Fibroblast of skin of back (primary cell): ENCODE results near the gene ANKRD16.
"Not testable (repeated sequence)": the region's sequence is repeated elsewhere in the genome, so short reads cannot be mapped to it uniquely, and the experiment has no call there.

Source experiments
- DNase-seq: peaks from one replicate; pipeline ENCODE4 v3.0.0-alpha.2; 2013

ANKRD16 gene

DNA sequence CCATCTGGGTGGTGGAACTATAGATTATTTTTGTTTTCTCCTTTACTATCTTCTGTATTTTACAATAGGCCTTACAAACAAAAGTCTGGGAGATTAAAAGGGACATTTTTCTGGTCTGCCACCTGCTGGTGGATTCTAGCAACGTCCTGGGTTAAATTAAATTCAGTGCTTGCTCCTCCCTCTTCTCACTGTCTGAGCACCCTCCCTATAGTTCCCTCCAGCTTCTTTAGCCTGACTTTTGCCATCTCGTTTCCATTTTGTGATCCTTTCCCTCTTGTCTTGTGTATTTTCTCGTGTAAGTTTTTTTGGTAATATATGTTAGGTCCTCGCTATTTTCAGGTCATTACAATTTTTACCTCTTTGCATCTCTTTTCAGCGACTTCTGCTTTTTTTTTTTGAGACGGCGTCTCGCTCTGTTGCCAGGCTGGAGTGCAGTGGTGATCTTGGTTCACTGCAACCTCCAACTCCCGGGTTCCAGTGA, 16.1 kb downstream of the ANKRD16 start:
- DNase-seq: peak; percentile 74

DNA sequence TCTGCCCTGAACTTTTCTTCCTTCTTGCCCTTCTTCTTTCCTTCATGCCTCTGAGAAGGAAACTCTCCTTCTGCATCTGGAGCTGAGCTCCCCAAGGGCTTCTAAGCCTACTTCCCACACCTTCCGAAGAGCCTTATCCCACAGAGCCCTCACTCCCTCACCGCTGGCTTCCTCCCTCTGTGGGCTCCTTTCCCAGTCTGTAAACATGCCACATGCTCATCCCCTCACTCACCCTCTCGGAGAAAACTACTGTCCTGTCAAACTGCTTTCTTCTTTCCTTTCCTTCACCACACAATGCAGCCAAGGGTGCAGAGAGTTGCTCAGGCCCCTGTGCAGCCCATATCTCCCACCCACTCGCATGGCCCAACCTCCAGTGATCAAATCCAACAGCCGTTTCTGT, 18.1 kb downstream of the ANKRD16 start:
- DNase-seq: no peak

DNA sequence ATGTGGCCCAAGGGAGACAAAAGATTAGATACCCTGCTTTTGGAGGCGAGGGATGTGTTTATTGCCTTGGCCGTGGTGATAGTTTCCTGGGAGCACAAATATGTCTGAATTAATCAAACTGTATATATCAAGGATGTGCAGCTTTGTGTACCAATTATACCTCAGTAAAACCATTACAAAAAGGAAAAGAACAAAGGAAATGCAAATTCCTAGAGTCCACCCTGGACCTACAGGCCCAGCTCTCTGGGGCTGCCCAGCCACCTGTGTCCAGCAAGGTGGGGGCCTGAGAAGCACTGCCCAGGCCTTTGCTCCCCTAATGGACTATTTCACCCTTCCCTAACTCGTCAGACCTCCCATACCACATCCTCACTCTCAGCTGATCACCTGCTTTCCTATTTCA, 20.5 kb downstream of the ANKRD16 start:
- no peak for DNase-seq

DNA sequence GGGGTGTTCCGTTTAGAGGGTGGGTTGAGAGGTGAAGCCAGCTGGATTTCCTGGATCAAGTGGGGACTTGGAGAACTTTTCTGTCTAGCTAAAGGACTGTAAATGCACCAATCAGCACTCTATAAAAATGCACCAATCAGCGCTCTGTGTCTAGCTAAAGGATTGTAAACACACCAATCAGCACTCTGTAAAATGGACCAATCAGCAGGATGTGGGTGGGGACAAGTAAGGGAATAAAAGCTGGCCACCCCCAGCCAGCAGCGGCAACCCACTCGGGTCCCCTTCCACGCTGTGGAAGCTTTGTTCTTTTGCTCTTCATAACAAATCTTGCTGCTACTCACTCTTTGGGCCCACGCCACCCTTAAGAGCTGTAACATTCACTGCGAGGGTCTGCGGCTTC, 21.3 kb downstream of the ANKRD16 start:
- DNase-seq: not testable (repeated sequence)

DNA sequence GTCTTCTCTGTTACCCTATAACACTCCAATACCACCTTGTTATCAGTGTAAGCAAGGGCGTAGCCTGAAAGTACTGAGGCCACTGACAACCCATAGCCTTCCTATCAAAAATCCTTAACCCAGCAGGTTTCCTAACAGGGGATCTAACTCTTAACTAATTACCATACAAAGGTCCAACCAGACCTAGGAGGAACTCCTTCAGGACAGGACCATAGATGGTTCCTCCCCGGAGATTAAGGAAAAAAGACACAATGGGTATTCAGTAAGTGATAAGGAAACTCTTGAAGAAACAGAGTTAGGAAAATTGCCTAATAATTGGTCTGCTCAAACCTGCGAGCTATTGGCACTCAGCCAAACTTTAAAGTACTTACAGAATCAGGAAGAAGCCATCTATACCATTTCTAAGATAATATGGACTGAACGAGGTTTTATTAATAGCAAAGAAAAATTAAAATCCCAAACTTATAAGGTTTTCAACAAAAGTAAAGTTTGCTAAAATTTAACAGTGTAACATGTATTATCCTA, 22.5 kb downstream of the ANKRD16 start:
- not testable (repeated sequence) for DNase-seq

DNA sequence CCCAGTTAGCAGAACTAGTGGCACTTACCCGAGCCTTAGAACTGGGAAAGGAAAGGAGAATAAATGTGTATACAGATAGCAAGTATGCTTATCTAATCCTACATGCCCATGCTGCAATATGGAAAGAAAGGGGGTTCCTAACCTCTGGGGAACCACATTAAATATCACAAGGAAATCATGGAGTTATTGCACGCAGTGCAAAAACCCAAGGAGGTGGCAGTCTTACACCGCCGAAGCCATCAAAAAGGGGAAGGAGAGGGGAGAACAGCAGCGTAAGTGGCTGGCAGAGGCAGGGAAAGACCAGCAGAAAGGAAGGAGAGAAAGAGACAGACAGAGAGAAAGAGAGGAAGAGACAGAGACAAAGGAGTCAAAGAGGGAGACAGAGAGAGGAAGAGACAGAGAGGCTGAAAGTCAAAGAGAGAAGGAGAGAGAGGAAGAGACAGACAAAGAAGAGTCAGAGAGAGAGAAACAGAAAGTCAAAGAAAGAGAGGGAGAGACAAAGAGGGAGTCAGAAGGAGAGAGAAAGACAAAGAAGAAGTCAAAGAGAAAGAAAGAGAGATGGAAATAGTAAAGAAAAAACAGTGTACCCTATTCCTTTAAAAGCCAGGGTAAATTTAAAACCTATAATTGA, 23.1 kb downstream of the ANKRD16 start:
- DNase-seq: not testable (repeated sequence)

DNA sequence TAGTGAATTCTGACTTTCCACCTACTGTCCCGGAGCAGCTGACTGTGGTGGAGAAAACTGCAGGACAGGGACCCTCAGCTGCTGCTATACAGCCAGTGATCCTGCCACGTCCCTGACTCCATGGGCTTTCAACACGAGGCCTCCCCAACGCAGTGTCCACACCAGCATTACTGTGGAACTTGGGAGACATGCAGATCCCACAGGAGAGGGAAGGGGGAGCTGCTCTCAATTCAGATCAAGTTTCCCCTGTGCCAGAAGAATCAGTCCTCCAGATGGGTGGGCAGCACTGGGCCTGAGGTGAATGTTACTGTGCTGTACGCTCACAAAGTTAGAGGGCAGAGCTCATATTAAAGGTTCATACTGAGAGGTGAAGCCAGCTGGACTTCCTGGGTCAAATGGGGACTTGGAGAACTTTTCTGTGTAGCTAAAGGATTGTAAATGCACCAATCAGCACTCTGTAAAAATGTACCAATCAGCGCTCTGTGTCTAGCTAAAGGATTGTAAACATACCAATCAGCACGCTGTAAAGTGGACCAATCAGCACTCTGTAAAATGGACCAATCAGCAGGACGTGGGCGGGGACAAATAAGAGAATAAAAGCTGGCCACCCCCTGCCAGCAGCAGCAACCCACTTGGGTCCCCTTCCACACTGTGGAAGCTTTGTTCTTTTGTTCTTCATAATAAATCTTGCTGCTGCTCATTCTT, 26.6 kb downstream of the ANKRD16 start:
- not testable (repeated sequence) for DNase-seq

DNA sequence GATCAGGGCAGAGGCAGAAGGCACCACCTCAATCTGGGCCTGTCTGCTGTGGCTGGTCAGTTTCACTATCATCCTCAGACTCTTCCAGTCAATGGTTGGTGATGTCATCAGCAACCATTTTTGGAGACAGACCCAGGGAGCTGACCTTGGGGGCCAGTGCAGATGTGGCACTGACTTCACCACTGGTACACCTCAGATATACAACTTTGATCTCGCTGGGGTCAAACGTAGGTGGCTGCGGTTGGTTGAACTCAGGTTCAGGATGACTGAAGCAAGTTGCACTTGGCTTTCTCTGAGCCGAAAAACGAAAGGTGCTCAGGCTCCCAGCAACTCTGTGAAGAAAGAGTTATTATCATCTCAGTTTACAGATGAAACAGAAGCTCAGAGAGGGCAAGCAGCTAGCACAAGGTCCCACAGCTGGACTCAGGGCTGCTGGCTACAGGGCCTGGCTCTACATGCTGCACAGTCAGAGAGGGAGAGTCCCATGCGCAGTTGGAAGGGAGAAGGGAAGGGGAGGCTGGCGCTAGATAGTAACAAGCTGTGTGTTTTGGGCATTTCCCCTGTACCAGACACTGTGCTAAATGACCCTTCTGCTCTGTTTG, 27.2 kb downstream of the ANKRD16 start:
- DNase-seq: no peak

DNA sequence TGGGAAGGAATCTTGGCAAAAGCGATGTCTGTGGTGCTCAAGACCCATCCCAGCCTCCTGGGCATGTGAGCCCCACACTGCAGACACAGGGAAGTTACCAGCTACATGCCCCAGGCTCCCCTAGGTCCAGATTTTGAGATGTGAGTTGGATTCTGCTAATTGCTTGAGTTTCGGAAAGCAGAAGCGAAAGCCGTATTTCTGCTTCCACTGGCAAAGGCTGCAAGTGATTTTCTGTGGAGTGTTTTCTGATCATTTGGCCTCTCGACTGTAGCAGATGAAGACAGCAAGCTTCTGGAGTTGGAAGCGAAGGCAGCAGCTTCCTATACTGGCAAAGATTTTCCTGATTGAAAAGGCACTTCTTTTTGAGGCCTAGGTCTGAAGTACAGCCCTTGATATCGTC, 29.6 kb downstream of the ANKRD16 start:
- DNase-seq: no peak

DNA sequence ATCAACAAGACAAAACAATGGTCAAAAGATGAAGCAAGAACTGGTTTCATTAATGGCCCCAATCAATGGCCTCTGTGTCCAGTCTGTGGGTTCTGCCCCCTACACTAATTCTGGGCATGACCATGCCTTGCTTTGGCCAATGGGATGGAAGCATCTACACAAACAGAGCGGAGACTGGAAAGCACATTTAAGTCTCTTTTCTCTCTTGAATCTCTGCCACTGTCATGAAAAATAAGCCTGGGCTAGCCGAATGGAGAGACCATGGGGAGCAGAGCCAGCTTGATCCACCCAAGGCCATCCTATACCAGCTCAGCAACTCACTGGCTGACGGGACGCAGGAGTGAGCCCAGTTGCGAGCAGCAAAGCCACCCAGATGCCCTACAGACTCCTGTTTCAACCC, 30.9 kb downstream of the ANKRD16 start:
- no peak for DNase-seq

DNA sequence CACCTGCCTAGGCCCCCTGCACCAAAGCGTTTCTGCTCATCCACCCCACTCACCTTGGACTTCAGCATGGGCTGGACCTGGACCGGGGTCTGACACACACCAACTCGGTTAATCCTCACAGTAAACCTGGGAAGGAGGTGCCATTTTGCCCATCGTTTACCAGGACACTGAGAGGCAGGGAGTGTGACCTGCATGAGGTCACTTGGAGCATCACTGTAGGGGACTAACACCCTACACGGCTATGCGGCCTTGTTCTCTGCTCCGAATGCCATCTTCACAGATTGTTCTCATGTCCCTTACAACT, 33.0 kb downstream of the ANKRD16 start:
- DNase-seq: no peak

DNA sequence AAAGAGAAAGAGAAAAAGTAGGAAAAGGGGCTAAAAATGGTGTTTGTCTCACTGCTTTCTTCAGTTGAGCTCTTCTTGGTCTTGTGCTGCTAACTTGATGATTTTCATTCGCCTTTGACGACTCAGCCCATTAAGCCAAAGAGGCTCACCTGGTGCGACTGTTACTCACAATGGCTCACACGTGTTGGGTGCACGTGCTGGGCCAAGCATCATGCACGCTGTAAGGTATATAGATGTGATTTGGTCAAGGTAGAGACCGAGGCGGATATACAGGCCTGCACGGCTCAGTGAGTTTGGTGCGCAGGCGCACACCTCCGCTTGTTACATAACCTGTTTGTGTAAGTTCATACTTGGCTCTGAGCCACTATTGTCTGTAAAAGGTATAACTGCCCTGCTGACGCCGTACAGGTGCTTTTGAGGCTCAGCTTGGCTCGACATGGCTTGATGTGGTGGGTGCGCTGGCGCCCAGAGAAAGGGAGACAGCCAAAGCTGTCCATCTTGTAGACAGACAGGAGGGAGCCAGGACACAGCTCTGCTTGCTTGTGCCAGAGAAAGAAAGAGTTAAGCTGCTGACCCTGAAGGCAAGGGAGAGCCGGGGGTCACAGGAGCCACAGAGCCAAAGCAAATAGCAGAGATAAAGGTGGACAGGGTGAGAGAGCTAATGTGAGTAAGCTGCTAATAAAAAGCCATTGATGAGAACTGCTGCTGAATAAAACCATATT, 33.6 kb downstream of the ANKRD16 start:
- no peak for DNase-seq

DNA sequence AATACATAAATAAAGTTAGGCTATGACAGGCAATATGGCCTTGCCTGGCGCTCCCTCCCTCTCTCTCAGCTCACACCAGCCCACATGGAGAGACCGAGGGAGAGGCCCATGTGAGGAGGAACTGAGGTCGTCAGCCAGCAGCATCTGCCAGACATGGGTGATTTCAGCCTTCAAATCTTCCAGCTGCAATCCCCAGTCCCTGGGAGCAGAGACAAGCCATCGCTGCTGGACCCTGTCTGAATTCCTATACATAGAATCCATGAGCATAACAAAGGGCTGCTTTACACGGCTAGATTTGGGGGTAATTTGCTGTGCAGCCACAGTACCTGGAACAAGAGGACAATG, 35.6 kb downstream of the ANKRD16 start:
- no peak for DNase-seq

DNA sequence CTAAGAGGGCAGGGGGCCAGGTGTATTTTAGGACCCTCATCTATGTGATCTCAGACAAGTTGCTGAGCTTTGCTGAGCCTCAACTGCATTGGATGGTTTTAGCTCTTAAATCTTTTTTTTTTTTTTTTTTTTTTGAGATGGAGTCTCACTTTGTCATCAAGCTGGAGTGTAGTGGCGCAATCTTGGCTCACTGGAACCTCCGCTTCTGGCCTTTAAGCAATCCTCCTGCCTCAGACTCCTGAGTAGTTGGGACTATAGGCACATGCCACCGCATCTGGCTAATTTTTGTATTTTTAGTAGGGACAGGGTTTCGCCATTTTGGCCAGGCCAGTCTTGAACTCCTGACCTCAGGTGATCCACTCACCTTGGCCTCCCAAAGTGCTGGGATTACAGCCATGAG, 43.0 kb downstream of the ANKRD16 start:
- DNase-seq: not testable (repeated sequence)

DNA sequence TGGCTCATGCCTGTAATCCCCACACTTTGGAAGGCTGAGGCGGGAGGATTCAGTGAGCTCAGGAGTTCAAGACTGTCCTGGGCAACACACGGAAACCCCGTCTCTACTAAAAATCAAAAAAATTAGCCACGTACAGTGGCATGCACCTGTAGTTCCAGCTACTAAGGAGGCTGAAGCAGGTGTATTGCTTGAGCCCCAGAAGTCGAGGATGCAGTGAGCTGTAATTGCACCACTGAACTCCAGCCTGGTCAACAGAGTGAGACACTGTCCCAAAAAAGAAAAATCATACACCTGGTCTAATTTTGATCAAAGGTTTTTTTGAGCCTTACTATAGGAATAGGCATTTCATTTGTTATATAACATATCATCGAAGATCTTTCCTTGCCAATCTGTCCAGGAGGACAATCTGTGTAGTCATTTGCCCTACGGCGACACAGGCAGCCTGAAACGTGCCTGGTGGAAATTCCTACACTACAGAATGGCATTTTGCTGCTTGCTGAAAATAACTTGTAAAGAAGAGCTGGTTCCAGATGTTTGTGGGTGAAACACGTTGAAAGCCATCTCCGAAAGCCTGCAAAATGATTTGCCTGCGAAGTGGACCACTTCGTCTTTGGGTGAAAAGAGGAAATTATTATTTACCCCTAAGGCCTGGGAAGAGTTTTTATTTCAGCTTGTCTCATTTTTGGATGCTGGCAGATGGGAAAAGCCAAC, 45.2 kb downstream of the ANKRD16 start:
- DNase-seq: peak; percentile 27

DNA sequence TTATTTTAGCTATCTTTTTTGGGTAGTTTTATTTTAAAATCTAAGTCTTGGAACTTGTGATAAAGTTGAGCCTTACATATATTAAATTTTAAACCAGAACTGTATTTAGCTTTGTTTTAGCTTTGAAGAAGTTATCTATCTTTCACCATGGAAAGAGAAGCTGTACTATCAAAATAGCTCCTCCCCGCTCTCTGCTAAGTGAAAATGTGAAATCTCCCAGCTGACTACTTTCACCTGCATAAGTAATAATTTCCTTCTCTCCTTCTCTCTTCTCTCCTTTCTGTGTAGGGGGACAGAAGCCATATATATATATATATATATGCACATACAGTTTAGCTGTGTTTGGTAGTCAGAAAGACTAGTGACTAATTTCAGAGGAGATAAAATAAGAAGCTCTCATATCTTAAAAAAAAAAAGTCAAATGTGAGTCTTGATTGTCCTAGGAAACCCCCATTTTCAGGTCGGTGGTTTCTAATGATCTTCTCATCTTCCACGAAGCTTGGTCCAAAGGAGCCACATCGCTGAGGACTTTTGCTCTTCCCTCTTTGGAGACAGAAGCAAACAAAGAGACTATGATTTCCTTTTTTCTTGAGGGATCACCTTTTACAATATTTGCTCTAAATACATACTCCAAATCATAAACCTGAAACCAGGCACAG, 45.9 kb downstream of the ANKRD16 start:
- DNase-seq: no peak

DNA sequence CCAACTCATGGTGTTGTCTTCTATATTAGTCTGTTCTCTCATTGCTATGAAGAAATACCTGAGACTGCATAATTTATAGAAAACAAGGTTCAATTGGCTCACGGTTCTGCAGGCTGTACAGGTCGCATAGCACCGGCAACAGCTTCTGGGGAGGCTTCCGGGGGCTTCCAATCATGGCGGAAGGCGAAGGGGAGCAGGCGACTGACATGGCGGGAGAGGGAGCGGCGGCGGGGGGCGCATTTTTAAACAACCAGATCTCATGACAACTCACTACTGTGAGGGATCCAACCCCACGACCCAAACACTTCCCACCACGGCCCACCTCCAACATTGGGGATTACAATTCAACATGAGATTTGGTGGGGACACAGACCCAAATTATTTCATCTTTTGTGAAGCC, 47.7 kb downstream of the ANKRD16 start:
- no peak for DNase-seq

DNA sequence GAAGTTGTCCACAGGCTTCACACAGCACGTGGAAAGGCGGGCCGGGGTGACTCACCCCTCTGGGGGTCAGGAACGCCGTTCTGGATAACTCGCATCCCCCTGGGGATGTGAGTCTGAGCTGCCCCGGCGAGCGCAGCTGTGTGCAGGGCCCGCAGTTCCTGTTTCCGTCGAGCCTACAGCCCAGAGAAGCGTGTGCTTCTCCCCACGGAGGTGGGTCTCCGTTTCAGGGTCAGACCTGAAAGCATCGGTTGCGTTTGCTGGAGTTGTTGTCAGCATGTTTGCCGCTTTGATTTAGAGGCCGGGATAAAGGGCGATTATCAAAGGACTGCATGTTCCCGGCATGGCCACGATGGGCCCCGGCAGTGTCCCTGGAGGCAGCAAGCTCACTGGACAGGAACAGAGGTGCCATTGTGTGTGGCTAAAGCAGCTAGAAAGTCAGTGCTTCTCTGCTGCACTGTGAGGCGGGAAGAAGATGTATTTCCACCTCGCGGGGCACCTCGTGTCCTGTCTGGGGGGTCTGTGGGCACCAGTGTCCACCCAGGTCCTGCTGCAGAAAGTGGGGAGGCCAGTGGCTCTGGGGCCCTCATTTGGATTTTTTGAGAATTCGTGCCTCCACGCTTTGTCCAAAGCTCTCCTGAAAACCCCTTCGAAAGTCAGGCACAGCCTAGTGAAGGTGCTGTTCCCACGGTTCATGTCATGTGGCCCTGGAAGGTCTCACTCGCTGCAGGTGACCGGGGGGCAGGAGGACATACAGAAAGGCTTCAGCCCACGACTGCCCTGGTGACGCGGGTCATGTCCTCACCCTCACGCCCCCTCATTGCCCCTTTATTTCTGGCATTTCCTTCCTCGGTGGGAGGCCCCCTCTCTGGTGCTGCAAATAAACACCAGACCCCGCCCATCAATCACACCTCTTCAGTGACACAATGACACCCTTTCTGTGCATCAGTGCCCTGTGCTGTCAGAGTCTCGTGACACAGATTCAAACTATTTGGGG, 49.1 kb downstream of the ANKRD16 start:
- DNase-seq: peak; percentile 78

DNA sequence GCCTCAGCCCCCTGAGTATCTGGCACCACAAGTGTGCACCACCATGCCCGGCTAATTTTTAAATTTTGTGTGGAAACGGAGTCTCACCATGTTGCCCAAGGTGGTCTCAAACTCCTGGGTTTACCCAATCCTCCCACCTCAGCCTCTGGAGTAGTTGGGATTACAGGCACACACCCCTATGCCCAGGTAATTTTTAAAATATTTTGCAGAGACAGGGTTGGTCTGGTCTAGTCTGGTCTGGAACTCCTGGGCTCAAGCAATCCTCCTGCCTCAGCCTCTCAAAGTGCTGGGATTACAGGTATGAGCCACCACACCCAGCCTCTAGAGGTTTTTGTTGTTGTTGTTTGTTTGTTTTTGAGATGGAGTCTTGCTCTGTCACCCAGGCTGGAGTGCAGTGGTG, 53.5 kb downstream of the ANKRD16 start:
- not testable (repeated sequence) for DNase-seq

DNA sequence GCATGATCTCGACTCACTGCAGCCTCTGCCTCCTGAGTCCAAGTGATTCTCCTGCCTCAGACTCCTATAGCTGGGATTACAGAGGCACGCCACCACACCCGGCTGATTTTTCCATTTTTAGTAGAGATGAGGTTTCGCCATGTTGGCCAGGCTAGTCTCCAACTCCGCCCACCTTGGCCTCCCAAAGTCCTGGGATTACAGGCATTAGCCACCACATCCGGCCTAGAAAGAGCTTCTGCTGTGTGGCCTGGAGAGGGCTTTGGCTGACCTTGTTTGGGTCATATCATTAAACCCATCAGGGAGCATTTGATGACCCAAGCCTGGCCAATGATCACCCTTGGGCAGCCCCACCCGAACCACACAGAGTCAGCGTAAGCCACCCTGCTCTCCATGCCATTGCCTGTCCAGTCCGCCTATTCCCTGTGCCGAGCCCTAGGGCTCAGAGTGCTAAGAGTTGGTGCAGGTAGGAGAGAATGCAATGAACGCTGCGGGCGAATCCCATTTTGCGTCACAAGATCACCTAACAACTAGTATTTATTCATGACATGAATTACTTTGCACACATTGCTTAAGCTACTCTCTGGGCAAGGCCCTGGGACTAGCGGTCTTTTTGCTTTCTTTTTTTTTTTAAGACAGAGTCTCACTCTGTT, 54.1 kb downstream of the ANKRD16 start:
- DNase-seq: no peak
